H1 (cell line): ENCODE data around the gene VCX2. TPM values are rescaled to one million over a fixed set of nuclear protein-coding genes. Genes with fewer than 3 reads are reported as not detected.

Experiments
- KDM5A ChIP-seq: fragments of 200-600 bp; IDR thresholded peaks from 2 replicates; pipeline ENCODE4 v1.7.1; 2012; ENCODE audit warnings: mild to moderate bottlenecking, low read length, inconsistent platforms, mixed read lengths
- POLR2AphosphoS5 ChIP-seq: IDR thresholded peaks from 2 replicates; pipeline ENCODE4 v1.6.1; 2011; ENCODE audit warnings: low read depth, low read length
- POU5F1 ChIP-seq: IDR thresholded peaks from 2 replicates; pipeline ENCODE4 v1.6.1; 2011; ENCODE audit warnings: low read depth, mild to moderate bottlenecking, low read length, moderate library complexity
- RXRA ChIP-seq: IDR thresholded peaks from 2 replicates; pipeline ENCODE4 v1.6.1; 2011; ENCODE audit warnings: low read depth, mild to moderate bottlenecking, low read length, moderate library complexity; ENCODE audit not compliant: insufficient read depth
- SIRT6 ChIP-seq: IDR thresholded peaks from one replicate; pipeline ENCODE4 v1.7.1; 2012; ENCODE audit warnings: low read length, inconsistent platforms
- polyA plus RNA-seq, 7 experiments: library from polyadenylated mRNA; depleted of rRNA in 3 of 7; stranded (reverse) in 5 of 7; unstranded in 2 of 7; fragments of >200 nt in 5 of 7; fragments of 200-250 nt in 2 of 7; gene quantifications; 1 replicate in 5 of 7; 2 replicates in 1 of 7; 4 replicates in 1 of 7; pipeline versions ENCODE4 v1.2.1 to v1.2.3, GENCODE V29; 2011 to 2013; ENCODE audit warnings: missing spikeins in 2 of 7, mixed read lengths in 2 of 7
- total RNA-seq: library from RNA; stranded (reverse); fragmentation: NEBNext Ultra II Directional; extraction: Animal tissue kit (Norgen Biotek cat#: 25700); gene quantifications from 2 replicates; pipeline ENCODE4 v1.2.1, GENCODE V29; 2021
- TF ChIP-seq, protein P1 (sequence below): IDR thresholded peaks from 2 replicates; pipeline ENCODE4 v1.6.1; 2012; ENCODE audit warnings: low read length, inconsistent platforms
- TF ChIP-seq, protein P2 (sequence below): IDR thresholded peaks from 2 replicates; pipeline ENCODE4 v1.6.1; 2011; ENCODE audit warnings: low read length, improper control_type of control experiment
- TF ChIP-seq, protein P3 (sequence below), 3 experiments: IDR thresholded peaks; 1 replicate in 2 of 3; 2 replicates in 1 of 3; pipeline versions ENCODE4 v1.5.1 to v1.6.1; 2011; ENCODE audit warnings: low read length in 3 of 3, mild to moderate bottlenecking in 3 of 3, inconsistent platforms in 2 of 3, low read depth in 1 of 3, moderate library complexity in 1 of 3; ENCODE audit not compliant: insufficient read depth in 1 of 3; ENCODE audit errors: control extremely low read depth in 1 of 3

Gene VCX2
- total and polyA plus RNA-seq, 2 of the 8 experiments (the other 6 are each of a cell fraction or from before 2014, with no cell fraction given) = not detected

DNA sequence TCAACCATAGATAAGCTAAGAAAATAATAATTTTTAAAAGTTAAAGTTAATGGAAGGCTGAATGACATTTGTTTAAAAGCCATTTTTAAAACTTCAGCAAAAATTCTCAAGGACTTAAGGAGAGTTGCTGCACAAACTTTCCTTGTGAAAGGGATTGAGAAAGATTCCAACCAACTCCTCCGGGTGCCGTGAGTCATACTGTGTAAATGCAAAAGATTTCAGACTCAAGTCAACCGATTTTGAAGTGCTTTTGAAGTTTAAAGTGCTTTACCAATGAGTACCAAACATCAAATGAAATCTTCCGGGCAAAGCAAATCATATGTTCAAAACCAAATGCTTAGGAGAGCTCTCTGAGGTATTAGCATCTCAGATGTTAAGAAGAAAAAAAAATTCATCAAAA is 31.4 kb downstream of the VCX2 start (continued):
- TF ChIP-seq, protein P1, sequence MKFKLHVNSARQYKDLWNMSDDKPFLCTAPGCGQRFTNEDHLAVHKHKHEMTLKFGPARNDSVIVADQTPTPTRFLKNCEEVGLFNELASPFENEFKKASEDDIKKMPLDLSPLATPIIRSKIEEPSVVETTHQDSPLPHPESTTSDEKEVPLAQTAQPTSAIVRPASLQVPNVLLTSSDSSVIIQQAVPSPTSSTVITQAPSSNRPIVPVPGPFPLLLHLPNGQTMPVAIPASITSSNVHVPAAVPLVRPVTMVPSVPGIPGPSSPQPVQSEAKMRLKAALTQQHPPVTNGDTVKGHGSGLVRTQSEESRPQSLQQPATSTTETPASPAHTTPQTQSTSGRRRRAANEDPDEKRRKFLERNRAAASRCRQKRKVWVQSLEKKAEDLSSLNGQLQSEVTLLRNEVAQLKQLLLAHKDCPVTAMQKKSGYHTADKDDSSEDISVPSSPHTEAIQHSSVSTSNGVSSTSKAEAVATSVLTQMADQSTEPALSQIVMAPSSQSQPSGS = no peak
- TF ChIP-seq POLR2AphosphoS5 (no peak), SIRT6 (no peak), KDM5A (no peak), RXRA (no peak), POU5F1 (no peak)
- TF ChIP-seq, protein P2, sequence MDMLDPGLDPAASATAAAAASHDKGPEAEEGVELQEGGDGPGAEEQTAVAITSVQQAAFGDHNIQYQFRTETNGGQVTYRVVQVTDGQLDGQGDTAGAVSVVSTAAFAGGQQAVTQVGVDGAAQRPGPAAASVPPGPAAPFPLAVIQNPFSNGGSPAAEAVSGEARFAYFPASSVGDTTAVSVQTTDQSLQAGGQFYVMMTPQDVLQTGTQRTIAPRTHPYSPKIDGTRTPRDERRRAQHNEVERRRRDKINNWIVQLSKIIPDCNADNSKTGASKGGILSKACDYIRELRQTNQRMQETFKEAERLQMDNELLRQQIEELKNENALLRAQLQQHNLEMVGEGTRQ = no peak
- TF ChIP-seq, protein P3, sequence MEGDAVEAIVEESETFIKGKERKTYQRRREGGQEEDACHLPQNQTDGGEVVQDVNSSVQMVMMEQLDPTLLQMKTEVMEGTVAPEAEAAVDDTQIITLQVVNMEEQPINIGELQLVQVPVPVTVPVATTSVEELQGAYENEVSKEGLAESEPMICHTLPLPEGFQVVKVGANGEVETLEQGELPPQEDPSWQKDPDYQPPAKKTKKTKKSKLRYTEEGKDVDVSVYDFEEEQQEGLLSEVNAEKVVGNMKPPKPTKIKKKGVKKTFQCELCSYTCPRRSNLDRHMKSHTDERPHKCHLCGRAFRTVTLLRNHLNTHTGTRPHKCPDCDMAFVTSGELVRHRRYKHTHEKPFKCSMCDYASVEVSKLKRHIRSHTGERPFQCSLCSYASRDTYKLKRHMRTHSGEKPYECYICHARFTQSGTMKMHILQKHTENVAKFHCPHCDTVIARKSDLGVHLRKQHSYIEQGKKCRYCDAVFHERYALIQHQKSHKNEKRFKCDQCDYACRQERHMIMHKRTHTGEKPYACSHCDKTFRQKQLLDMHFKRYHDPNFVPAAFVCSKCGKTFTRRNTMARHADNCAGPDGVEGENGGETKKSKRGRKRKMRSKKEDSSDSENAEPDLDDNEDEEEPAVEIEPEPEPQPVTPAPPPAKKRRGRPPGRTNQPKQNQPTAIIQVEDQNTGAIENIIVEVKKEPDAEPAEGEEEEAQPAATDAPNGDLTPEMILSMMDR (IDR thresholded peaks at IDR 0.05; ENCODE audit: control extremely low read depth in 1 of 3, insufficient read depth in 1 of 3, low read depth in 1 of 3, low read length in 3 of 3) = no peak
